Measurements from ENCODE around the gene CDH23.

- TF ChIP-seq CTCF (conservative IDR thresholded peaks at IDR 0.05) (no peak), EZH2 (IDR thresholded peaks at IDR 0.05; ENCODE audit: low read depth) (no peak)
Measured at GRCh38 chr10:71806704-71807556, 410.2 kb downstream of the CDH23 start.
